ENCODE results near the gene MARCOL. TPM values are rescaled to one million over a fixed set of nuclear protein-coding genes. Genes with fewer than 3 reads are reported as not detected.

Gene MARCOL
- polyA plus RNA-seq, 1 donor from 2014 or later = not detected

GRCh38 chr5:148261221-148261620 is 22.9 kb downstream of the MARCOL start:
- TF ChIP-seq REST (IDR thresholded peaks at IDR 0.05; ENCODE audit: borderline replicate concordance) = no peak
- no peak for TF ChIP-seq CTCF (IDR thresholded peaks at IDR 0.05; ENCODE audit: poor library complexity, severe bottlenecking)
- TF ChIP-seq TAF1 (IDR thresholded peaks at IDR 0.05; ENCODE audit: low read depth) = no peak
- no peak for TF ChIP-seq MXI1 (conservative IDR thresholded peaks at IDR 0.05; ENCODE audit: poor library complexity, severe bottlenecking)
- no peak for TF ChIP-seq POLR2AphosphoS5 (IDR thresholded peaks at IDR 0.05)
- TF ChIP-seq EZH2 (IDR thresholded peaks at IDR 0.05; ENCODE audit: borderline replicate concordance, insufficient read depth, low read length, poor library complexity, severe bottlenecking) = no peak
- no peak for TF ChIP-seq RAD21 (conservative IDR thresholded peaks at IDR 0.05)
- TF ChIP-seq EP300 (conservative IDR thresholded peaks at IDR 0.05; ENCODE audit: poor library complexity, severe bottlenecking) = no peak
- TF ChIP-seq SMC3 (conservative IDR thresholded peaks at IDR 0.05; ENCODE audit: poor library complexity) = no peak
- H3K9me2 ChIP-seq (ENCODE audit: insufficient read depth, low read length) = no peaks in the 10 kb centered on the region
- H2AFZ ChIP-seq (ENCODE audit: low read depth, low read length) = no peak overlapping the region
- H3K4me3 ChIP-seq (ENCODE audit: low read length) = no peak overlapping the region
- no peak overlapping the region for H3K27ac ChIP-seq (ENCODE audit: low read length)
- H3K4me2 ChIP-seq (ENCODE audit: low read length) = no peak overlapping the region
- H3K9ac ChIP-seq (ENCODE audit: low read length) = no peak overlapping the region
- H4K20me1 ChIP-seq (ENCODE audit: insufficient read depth) = no peaks in the 10 kb centered on the region
- no peaks in the 10 kb centered on the region for H3K36me3 ChIP-seq (ENCODE audit: insufficient read depth, low read length)
- H3F3A ChIP-seq (ENCODE audit: insufficient read depth, low read length, poor library complexity, severe bottlenecking) = no peaks in the 10 kb centered on the region
- H3K79me2 ChIP-seq (replicated peaks; ENCODE audit: insufficient read depth, low read length) = no peaks in the 10 kb centered on the region
- H3K9me3 ChIP-seq (ENCODE audit: low read length) = peaks cover 11% of the 10 kb centered on the region
- no peaks in the 10 kb centered on the region for H3K27me3 ChIP-seq (ENCODE audit: insufficient read depth, low read depth, low read length)

GRCh38 chr5:148267962-148268361 is 29.6 kb downstream of the MARCOL start:
- Histone ChIP-seq H3K36me3 (ENCODE audit: insufficient read depth, low read length) (no peaks in the 10 kb centered on the region), H3F3A (ENCODE audit: insufficient read depth, low read length, poor library complexity, severe bottlenecking) (no peaks in the 10 kb centered on the region), H3K27me3 (ENCODE audit: insufficient read depth, low read depth, low read length) (no peaks in the 10 kb centered on the region), H3K79me2 (replicated peaks; ENCODE audit: insufficient read depth, low read length) (no peaks in the 10 kb centered on the region), H3K9me2 (ENCODE audit: insufficient read depth, low read length) (no peaks in the 10 kb centered on the region), H3K9ac (ENCODE audit: low read length) (no peak overlapping the region), H3K4me3 (ENCODE audit: low read length) (no peak overlapping the region), H3K27ac (ENCODE audit: low read length) (no peak overlapping the region), H3K9me3 (ENCODE audit: low read length) (no peaks in the 10 kb centered on the region), H3K4me2 (ENCODE audit: low read length) (no peak overlapping the region), H2AFZ (ENCODE audit: low read depth, low read length) (no peak overlapping the region), H4K20me1 (ENCODE audit: insufficient read depth) (no peaks in the 10 kb centered on the region)
- TF ChIP-seq POLR2AphosphoS5 (IDR thresholded peaks at IDR 0.05) (no peak), MXI1 (conservative IDR thresholded peaks at IDR 0.05; ENCODE audit: poor library complexity, severe bottlenecking) (no peak), EP300 (conservative IDR thresholded peaks at IDR 0.05; ENCODE audit: poor library complexity, severe bottlenecking) (no peak), SMC3 (conservative IDR thresholded peaks at IDR 0.05; ENCODE audit: poor library complexity) (no peak), REST (IDR thresholded peaks at IDR 0.05; ENCODE audit: borderline replicate concordance) (no peak), EZH2 (IDR thresholded peaks at IDR 0.05; ENCODE audit: borderline replicate concordance, insufficient read depth, low read length, poor library complexity, severe bottlenecking) (no peak), TAF1 (IDR thresholded peaks at IDR 0.05; ENCODE audit: low read depth) (no peak)
